HepG2 (cell line): Measurements from ENCODE around the gene NOP58. TPM values are rescaled to one million over a fixed set of nuclear protein-coding genes. Genes with fewer than 3 reads are reported as not detected.

Experiments
- ATF7 ChIP-seq, 2 experiments: fragments of 450-650 bp in 1 of 2; sonication (generic) in 1 of 2; formaldehyde crosslinking in 1 of 2; IDR thresholded peaks; 2 replicates each; pipeline versions ENCODE4 v1.4.0 to v1.6.1; 2016 to 2020; ENCODE audit warnings: antibody characterized with exemption in 1 of 2, mild to moderate bottlenecking in 1 of 2, missing genetic modification reagents in 1 of 2
- DBP ChIP-seq: sonication (generic); formaldehyde crosslinking; IDR thresholded peaks from 2 replicates; pipeline ENCODE4 v1.4.0; 2020; ENCODE audit warnings: missing genetic modification reagents; ENCODE audit errors: not compliant biosample characterization
- DRAP1 ChIP-seq: IDR thresholded peaks from 2 replicates; pipeline ENCODE4 v1.6.1; 2016; ENCODE audit warnings: missing genetic modification reagents, missing compliant biosample characterization
- FOXA1 ChIP-seq, 2 experiments: fragments of 450-650 bp in 1 of 2; sonication (generic) in 1 of 2; formaldehyde crosslinking in 1 of 2; IDR thresholded peaks; 2 replicates each; pipeline versions ENCODE4 v1.4.0 to v1.6.1; 2016 to 2020; ENCODE audit warnings: missing genetic modification reagents in 1 of 2
- KDM3A ChIP-seq: IDR thresholded peaks from 2 replicates; pipeline ENCODE4 v1.6.1; 2018; ENCODE audit warnings: low read depth, missing compliant biosample characterization
- MNT ChIP-seq: fragments of 450-650 bp; IDR thresholded peaks from 2 replicates; pipeline ENCODE4 v1.6.1; 2016
- PHF5A ChIP-seq: IDR thresholded peaks from one replicate; pipeline ENCODE4 v1.6.1; 2018; ENCODE audit warnings: low read depth, missing genetic modification reagents; ENCODE audit not compliant: unreplicated experiment
- RBFOX2 ChIP-seq: fragments of 200-400 bp; formaldehyde crosslinking; IDR thresholded peaks from 2 replicates; pipeline ENCODE4 v1.6.1; 2017; ENCODE audit warnings: low read depth, mild to moderate bottlenecking, low read length
- SNAPC4 ChIP-seq: sonication (generic); formaldehyde crosslinking; IDR thresholded peaks from 2 replicates; pipeline ENCODE4 v1.4.0; 2020; ENCODE audit warnings: mild to moderate bottlenecking, missing genetic modification reagents
- STAT6 ChIP-seq: sonication (generic); formaldehyde crosslinking; IDR thresholded peaks from 2 replicates; pipeline ENCODE4 v1.4.0; 2020; ENCODE audit warnings: missing genetic modification reagents, mild to moderate bottlenecking, borderline replicate concordance
- U2AF2 ChIP-seq: fragments of 200-400 bp; formaldehyde crosslinking; IDR thresholded peaks from 2 replicates; pipeline ENCODE4 v1.6.1; 2017; ENCODE audit warnings: low read depth, mild to moderate bottlenecking, low read length
- ZBTB38 ChIP-seq: sonication (generic); formaldehyde crosslinking; IDR thresholded peaks from 2 replicates; pipeline ENCODE4 v1.5.1; 2020; ENCODE audit warnings: mild to moderate bottlenecking, missing genetic modification reagents
- ZFP41 ChIP-seq: sonication (generic); formaldehyde crosslinking; IDR thresholded peaks from 2 replicates; pipeline ENCODE4 v1.4.0; 2020; ENCODE audit warnings: mild to moderate bottlenecking, missing genetic modification reagents, borderline replicate concordance
- ZNF280B ChIP-seq: sonication (generic); formaldehyde crosslinking; IDR thresholded peaks from 2 replicates; pipeline ENCODE4 v1.5.0; 2020; ENCODE audit warnings: missing genetic modification reagents, mild to moderate bottlenecking, borderline replicate concordance
- ZNF282 ChIP-seq: fragments of 450-650 bp; IDR thresholded peaks from 2 replicates; pipeline ENCODE4 v1.6.1; 2018; ENCODE audit not compliant: partially characterized antibody
- polyA plus RNA-seq, 8 experiments: library from polyadenylated mRNA; depleted of rRNA in 3 of 8; stranded (reverse) in 7 of 8; unstranded in 1 of 8; fragments of >200 nt; fragmentation: Illumina TruSeq in 4 of 8; extraction: Trizol in 4 of 8; gene quantifications; 2 replicates each; pipeline versions ENCODE4 v1.2.1 to v1.2.3, GENCODE V29; 2011 to 2016; ENCODE audit warnings: low read depth in 4 of 8, missing spikeins in 1 of 8, mixed read lengths in 1 of 8; ENCODE audit not compliant: insufficient read depth in 1 of 8
- total RNA-seq, 5 experiments: library from RNA; depleted of rRNA; stranded (reverse); fragments of >200 nt; fragmentation: Illumina TruSeq; extraction: Trizol; gene quantifications; 2 replicates each; pipeline ENCODE4 v1.2.3, GENCODE V29; 2016; ENCODE audit warnings: low read depth in 1 of 5

NOP58 gene
- total and polyA plus RNA-seq, 2 of the 13 experiments (the other 11 are each of a cell fraction or from before 2014, with no cell fraction given): 74.9 to 203 TPM

- TF ChIP-seq SNAPC4 (CRISPR knock-in tag) (no peak), U2AF2 (no peak), FOXA1 (IDR thresholded peaks at IDR 0.05) (no peak), FOXA1 (CRISPR knock-in tag; IDR thresholded peaks at IDR 0.05) (no peak), ZNF280B (CRISPR knock-in tag) (no peak), ATF7 (IDR thresholded peaks at IDR 0.05) (no peak), ATF7 (CRISPR knock-in tag; IDR thresholded peaks at IDR 0.05) (no peak), ZFP41 (CRISPR knock-in tag) (no peak), ZBTB38 (CRISPR knock-in tag) (peak; percentile 73; the same call in 1 of the 2 replicates), DBP (CRISPR knock-in tag) (no peak), KDM3A (CRISPR knock-in tag) (0 out of 2 replicates have a peak, but pooled peaks have one; percentile 15), STAT6 (CRISPR knock-in tag) (no peak), PHF5A (CRISPR knock-in tag) (no peak), MNT (peak; percentile 55), DRAP1 (no peak), ZNF282 (no peak), RBFOX2 (0 out of 2 replicates have a peak, but pooled peaks have one; percentile 17)
Measured at GRCh38 chr2:202269585-202269984, 4.0 kb downstream of the NOP58 start (continued).
